Neural progenitor cell (in vitro differentiated cells): ENCODE data around the gene ESPNL. TPM values are rescaled to one million over a fixed set of nuclear protein-coding genes. Genes with fewer than 3 reads are reported as not detected.
"Not testable (repeated sequence)": the region's sequence is repeated elsewhere in the genome, so short reads cannot be mapped to it uniquely, and the experiment has no call there.

ENCODE experiments used
- DNase-seq: peaks from one replicate; pipeline ENCODE4 v3.0.0-alpha.2; 2016; ENCODE audit warnings: low spot score
- H2AFZ ChIP-seq: fragments of 200-600 bp; sonication (generic); replicated peaks from 2 replicates; pipeline ENCODE4 v1.6.1; 2016; ENCODE audit warnings: antibody characterized with exemption
- H3F3A ChIP-seq: fragments of 200-600 bp; sonication (generic); 2 replicates; pipeline ENCODE4 v1.6.1; 2016; ENCODE audit warnings: antibody characterized with exemption, low read depth
- H3K27ac ChIP-seq: fragments of 200-600 bp; sonication (generic); 2 replicates; pipeline ENCODE4 v1.5.1; 2016; ENCODE audit warnings: mild to moderate bottlenecking
- H3K27me3 ChIP-seq: fragments of 200-600 bp; sonication (generic); 2 replicates; pipeline ENCODE4 v1.6.1; 2016; ENCODE audit warnings: mild to moderate bottlenecking, moderate library complexity
- H3K36me3 ChIP-seq: fragments of 200-600 bp; sonication (generic); 2 replicates; pipeline ENCODE4 v1.5.1; 2016
- H3K4me1 ChIP-seq: fragments of 200-600 bp; sonication (generic); 2 replicates; pipeline ENCODE4 v1.6.1; 2016; ENCODE audit warnings: mixed run types
- H3K4me2 ChIP-seq: fragments of 200-600 bp; sonication (generic); 2 replicates; pipeline ENCODE4 v1.6.1; 2016
- H3K4me3 ChIP-seq: fragments of 200-600 bp; sonication (generic); 2 replicates; pipeline ENCODE4 v1.5.1; 2016
- H3K79me2 ChIP-seq: fragments of 200-600 bp; sonication (generic); 2 replicates; pipeline ENCODE4 v1.6.1; 2016; ENCODE audit warnings: low read depth
- H3K9ac ChIP-seq: fragments of 200-600 bp; sonication (generic); 2 replicates; pipeline ENCODE4 v1.6.1; 2016
- H3K9me3 ChIP-seq: fragments of 200-600 bp; sonication (generic); 2 replicates; pipeline ENCODE4 v1.5.1; 2016; ENCODE audit warnings: low read depth
- H4K20me1 ChIP-seq: fragments of 200-600 bp; sonication (generic); 2 replicates; pipeline ENCODE4 v1.6.1; 2016; ENCODE audit warnings: low read depth
- H3K27ac Mint-ChIP-seq: 3 replicates; pipeline ENCODE4 v1.8.0; 2021; ENCODE audit warnings: mixed read lengths
- H3K27me3 Mint-ChIP-seq: 2 replicates; pipeline ENCODE4 v1.8.0; 2022; ENCODE audit warnings: low read depth, mild to moderate bottlenecking, inconsistent platforms, moderate library complexity, mixed read lengths; ENCODE audit not compliant: insufficient read depth
- H3K36me3 Mint-ChIP-seq: 3 replicates; pipeline ENCODE4 v1.8.0; 2021; ENCODE audit warnings: mixed read lengths
- H3K4me1 Mint-ChIP-seq: 3 replicates; pipeline ENCODE4 v1.8.0; 2021; ENCODE audit warnings: mixed read lengths
- H3K4me3 Mint-ChIP-seq: 3 replicates; pipeline ENCODE4 v1.8.0; 2021; ENCODE audit warnings: mild to moderate bottlenecking, moderate library complexity, mixed read lengths
- H3K9me3 Mint-ChIP-seq: 3 replicates; pipeline ENCODE4 v1.8.0; 2020; ENCODE audit warnings: mixed read lengths
- EZH2 ChIP-seq: fragments of 200-600 bp; sonication (generic); IDR thresholded peaks from 2 replicates; pipeline ENCODE4 v1.6.1; 2017; ENCODE audit warnings: antibody characterized with exemption, mild to moderate bottlenecking, moderate library complexity
- EZH2phosphoT487 ChIP-seq: fragments of 200-600 bp; sonication (generic); IDR thresholded peaks from 2 replicates; pipeline ENCODE4 v1.6.1; 2017; ENCODE audit warnings: antibody characterized with exemption
- total RNA-seq: library from RNA; depleted of rRNA; stranded (reverse); fragments of >200 nt; gene quantifications from 2 replicates; pipeline ENCODE4 v1.2.3, GENCODE V29; 2015; ENCODE audit warnings: low replicate concordance
- TF ChIP-seq, protein P1 (sequence below): fragments of 200-600 bp; sonication (generic); IDR thresholded peaks from 2 replicates; pipeline ENCODE4 v1.5.1; 2017; ENCODE audit warnings: antibody characterized with exemption, mild to moderate bottlenecking

Gene ESPNL
- total RNA-seq, 1 donor from 2014 or later: 0.58 TPM

DNA sequence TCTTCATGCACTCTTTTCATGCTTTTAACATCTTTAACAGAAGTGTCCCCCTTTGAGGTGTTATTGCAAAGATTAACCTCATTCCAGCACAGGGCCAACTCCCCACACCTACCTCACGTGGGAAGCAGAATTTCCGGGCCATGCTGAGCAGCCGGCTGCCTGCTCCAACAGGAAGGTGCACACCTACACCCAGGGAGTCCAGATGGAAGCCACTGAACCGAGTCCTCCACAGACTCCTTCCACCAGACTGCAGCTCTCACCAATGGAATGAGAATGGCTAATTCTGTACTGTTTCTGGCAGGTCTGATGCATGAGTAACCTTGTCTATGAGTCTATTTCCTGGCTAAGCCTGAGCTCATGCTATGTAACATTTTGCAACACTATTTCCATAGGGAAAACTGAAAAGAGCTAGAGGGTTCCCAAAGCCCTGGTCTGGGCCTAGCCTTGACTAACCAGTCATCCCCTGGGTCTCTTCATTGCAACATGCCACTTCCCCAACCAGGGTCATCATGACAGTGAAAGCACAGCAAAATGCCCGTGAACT lies 69.6 kb downstream of the ESPNL start:
- no peaks in the 10 kb centered on the region for H3K36me3 ChIP-seq
- H3K27ac Mint-ChIP-seq: no peak overlapping the region
- no peak for DNase-seq

DNA sequence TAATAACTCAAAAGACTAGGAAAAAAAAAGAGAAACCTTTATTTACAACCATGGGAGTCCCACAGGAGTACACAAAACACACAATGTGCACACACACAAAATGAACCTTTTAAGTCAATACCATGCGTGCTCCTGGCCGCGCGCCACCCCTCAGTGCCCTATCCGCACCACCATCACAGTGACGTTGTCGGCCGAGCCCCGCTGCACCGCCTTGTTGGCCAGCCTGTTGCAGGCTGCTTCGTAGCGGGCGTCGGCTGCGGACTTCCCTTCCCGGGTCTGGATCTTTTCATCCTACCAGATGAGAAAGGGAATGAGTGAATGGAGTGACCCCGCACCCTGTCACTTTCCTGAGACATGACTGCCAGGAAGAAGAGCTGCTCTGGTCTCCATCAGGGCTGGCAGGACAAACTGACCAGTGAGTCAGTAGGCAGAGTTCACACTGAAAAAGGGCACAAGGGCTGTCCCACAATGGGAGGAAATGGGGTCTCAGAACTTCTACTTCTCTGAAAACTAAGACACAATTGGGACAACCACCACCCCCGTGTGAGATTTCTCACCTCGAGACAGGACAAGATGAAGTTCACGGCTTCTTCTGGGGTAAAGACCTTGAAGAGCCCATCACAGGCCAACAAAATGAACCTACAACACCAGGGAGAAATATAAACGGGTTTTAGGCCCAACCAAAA lies 70.4 kb downstream of the ESPNL start:
- no peaks in the 10 kb centered on the region for H3K4me1 ChIP-seq
- H3K79me2 ChIP-seq: no peaks in the 10 kb centered on the region
- H3K27me3 ChIP-seq: peaks cover 7% of the 10 kb centered on the region
- H3K27ac Mint-ChIP-seq: no peak overlapping the region
- TF ChIP-seq, protein P1, sequence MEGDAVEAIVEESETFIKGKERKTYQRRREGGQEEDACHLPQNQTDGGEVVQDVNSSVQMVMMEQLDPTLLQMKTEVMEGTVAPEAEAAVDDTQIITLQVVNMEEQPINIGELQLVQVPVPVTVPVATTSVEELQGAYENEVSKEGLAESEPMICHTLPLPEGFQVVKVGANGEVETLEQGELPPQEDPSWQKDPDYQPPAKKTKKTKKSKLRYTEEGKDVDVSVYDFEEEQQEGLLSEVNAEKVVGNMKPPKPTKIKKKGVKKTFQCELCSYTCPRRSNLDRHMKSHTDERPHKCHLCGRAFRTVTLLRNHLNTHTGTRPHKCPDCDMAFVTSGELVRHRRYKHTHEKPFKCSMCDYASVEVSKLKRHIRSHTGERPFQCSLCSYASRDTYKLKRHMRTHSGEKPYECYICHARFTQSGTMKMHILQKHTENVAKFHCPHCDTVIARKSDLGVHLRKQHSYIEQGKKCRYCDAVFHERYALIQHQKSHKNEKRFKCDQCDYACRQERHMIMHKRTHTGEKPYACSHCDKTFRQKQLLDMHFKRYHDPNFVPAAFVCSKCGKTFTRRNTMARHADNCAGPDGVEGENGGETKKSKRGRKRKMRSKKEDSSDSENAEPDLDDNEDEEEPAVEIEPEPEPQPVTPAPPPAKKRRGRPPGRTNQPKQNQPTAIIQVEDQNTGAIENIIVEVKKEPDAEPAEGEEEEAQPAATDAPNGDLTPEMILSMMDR: no peak
- TF ChIP-seq EZH2 (no peak), EZH2phosphoT487 (no peak)
- H2AFZ ChIP-seq: no peak overlapping the region
- no peak overlapping the region for H3K4me2 ChIP-seq
- no peak overlapping the region for H3K4me3 ChIP-seq
- H4K20me1 ChIP-seq: peaks cover 3% of the 10 kb centered on the region
- H3K27me3 Mint-ChIP-seq: peaks cover 4% of the 10 kb centered on the region
- no peaks in the 10 kb centered on the region for H3K9me3 Mint-ChIP-seq
- no peak for DNase-seq
- H3K27ac ChIP-seq: no peak overlapping the region
- H3K9me3 ChIP-seq: no peaks in the 10 kb centered on the region
- no peak overlapping the region for H3K4me3 Mint-ChIP-seq
- H3K36me3 ChIP-seq: no peaks in the 10 kb centered on the region
- H3K4me1 Mint-ChIP-seq: no peaks in the 10 kb centered on the region
- H3K36me3 Mint-ChIP-seq: peaks cover 21% of the 10 kb centered on the region
- H3F3A ChIP-seq: no peaks in the 10 kb centered on the region
- H3K9ac ChIP-seq: no peak overlapping the region

More for the DNA sequence above, 69.6 kb downstream of the ESPNL start:
- Histone ChIP-seq H3K79me2 (no peaks in the 10 kb centered on the region), H3K27ac (no peak overlapping the region), H3K4me3 (no peak overlapping the region), H3K9me3 (no peaks in the 10 kb centered on the region), H4K20me1 (peaks cover 6% of the 10 kb centered on the region), H3F3A (no peaks in the 10 kb centered on the region), H3K4me1 (no peaks in the 10 kb centered on the region), H3K9ac (no peak overlapping the region), H2AFZ (no peak overlapping the region), H3K27me3 (peaks cover 14% of the 10 kb centered on the region), H3K4me2 (no peak overlapping the region)
- Mint-ChIP-seq H3K9me3 (peaks cover 2% of the 10 kb centered on the region), H3K27me3 (peaks cover 7% of the 10 kb centered on the region), H3K4me3 (no peak overlapping the region), H3K36me3 (peaks cover 24% of the 10 kb centered on the region), H3K4me1 (peaks cover 2% of the 10 kb centered on the region)
- TF ChIP-seq EZH2 (no peak), EZH2phosphoT487 (no peak)
- TF ChIP-seq, protein P1: no peak

DNA sequence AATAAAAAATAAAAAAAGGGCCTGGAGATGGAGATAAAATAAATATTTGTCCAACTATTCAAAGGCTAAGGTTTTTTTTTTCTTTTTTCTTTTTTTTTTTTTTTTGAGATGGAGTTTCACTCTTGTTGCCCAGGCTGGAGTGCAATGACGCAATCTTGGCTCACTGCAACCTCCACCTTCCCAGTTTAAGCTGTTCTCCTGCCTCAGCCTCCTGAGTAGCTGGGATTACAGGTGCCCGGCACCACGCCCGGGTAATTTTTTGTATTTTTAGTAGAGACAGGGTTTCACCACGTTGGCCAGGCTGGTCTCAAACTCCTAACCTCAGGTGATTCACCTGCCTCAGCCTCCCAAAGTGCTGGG lies 70.9 kb downstream of the ESPNL start:
- not testable (repeated sequence) for H3K4me1 ChIP-seq, H3F3A ChIP-seq, H3K36me3 ChIP-seq, H4K20me1 ChIP-seq, H3K4me1 Mint-ChIP-seq, H3K27ac Mint-ChIP-seq, H3K79me2 ChIP-seq, H3K4me2 ChIP-seq, H3K27me3 ChIP-seq, H2AFZ ChIP-seq, H3K9ac ChIP-seq, H3K27me3 Mint-ChIP-seq, H3K4me3 Mint-ChIP-seq, H3K9me3 Mint-ChIP-seq, DNase-seq, H3K27ac ChIP-seq, H3K9me3 ChIP-seq, H3K4me3 ChIP-seq
- peaks cover 21% of the 10 kb centered on the region for H3K36me3 Mint-ChIP-seq

DNA sequence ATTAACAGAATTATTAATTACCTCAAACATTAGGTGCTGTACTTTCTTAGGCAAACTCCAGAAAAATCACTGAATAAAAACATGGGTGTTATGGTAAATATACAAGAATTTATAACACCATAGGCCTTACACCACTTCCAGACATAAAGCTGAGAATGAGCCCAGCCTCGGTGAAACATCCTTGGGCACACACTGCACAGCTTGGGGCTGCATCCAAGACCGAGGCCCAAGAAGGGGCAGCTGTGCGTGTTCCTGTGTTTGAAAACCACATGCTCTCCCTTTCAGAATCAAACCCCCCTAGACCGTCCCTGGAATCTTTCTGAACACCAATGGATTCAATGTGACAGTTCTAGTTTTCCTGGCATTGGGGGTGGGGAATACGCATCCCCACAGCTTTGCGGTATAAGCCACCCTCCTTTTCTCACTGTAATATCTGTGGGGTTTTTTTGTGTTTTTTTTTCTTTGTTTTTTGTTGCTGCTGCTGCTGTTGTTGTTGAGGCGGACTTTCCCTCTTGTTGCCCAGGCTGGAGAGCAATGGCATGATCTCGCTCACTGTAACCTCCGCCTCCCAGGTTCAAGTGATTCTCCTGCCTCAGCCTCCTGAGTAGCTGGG lies 71.5 kb downstream of the ESPNL start:
- Histone ChIP-seq H3K4me1 (no peaks in the 10 kb centered on the region), H3K9me3 (no peaks in the 10 kb centered on the region), H3K27me3 (no peaks in the 10 kb centered on the region), H3K36me3 (no peaks in the 10 kb centered on the region), H4K20me1 (peaks cover 3% of the 10 kb centered on the region), H3K79me2 (no peaks in the 10 kb centered on the region), H2AFZ (no peak overlapping the region), H3K9ac (no peak overlapping the region), H3K27ac (no peak overlapping the region), H3K4me3 (no peak overlapping the region), H3F3A (no peaks in the 10 kb centered on the region), H3K4me2 (no peak overlapping the region)
- Mint-ChIP-seq H3K9me3 (no peaks in the 10 kb centered on the region), H3K4me3 (no peak overlapping the region), H3K4me1 (no peaks in the 10 kb centered on the region), H3K27ac (no peak overlapping the region), H3K27me3 (peaks cover 4% of the 10 kb centered on the region), H3K36me3 (peaks cover 25% of the 10 kb centered on the region)
- no peak for DNase-seq
- TF ChIP-seq EZH2phosphoT487 (no peak), EZH2 (no peak)
- TF ChIP-seq, protein P1: no peak
